Astrocyte of the spinal cord (primary cell): Measurements from ENCODE around the gene REV3L.
A peak's percentile ranks its signal among the peaks of the same experiment; 100 is the strongest.

ENCODE experiments used
- DNase-seq: peaks from one replicate; pipeline ENCODE4 v3.0.0; 2011; ENCODE audit warnings: low read depth, low spot score
- H3K4me3 ChIP-seq: 2 replicates; pipeline ENCODE4 v1.5.1; 2011; ENCODE audit warnings: low read depth, mild to moderate bottlenecking, low read length, moderate library complexity
- in situ Hi-C: cut with HindIII; loops from 2 replicates; pipeline ENCODE4 v1.10.0; 2017; ENCODE audit warnings: low sequenced_read_pairs
- TF ChIP-seq, protein P1 (sequence below): IDR thresholded peaks from 2 replicates; pipeline ENCODE4 v1.5.1; 2012; ENCODE audit warnings: low read depth, mild to moderate bottlenecking, low read length, inconsistent platforms

Gene REV3L

DNA sequence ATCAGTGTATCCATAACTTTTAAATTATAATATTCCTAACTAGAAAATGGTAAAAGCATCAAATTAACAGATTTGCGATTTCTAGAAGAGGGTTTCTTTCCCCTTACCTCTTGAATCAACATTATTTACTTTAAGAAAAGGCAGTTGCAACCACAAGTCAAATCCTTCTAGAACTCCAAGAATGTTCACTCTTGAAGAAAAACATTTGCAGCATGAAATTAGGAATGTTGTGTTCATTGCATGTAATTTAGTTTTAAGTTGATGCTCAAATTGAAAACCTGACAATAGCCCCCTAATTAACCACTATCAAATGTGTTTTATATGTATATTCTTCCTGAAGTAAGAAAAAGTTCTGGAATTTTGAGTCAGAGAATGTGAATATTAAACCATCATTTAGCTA is 2.3 kb upstream of the REV3L start:
- no peak overlapping the region for H3K4me3 ChIP-seq
- TF ChIP-seq, protein P1, sequence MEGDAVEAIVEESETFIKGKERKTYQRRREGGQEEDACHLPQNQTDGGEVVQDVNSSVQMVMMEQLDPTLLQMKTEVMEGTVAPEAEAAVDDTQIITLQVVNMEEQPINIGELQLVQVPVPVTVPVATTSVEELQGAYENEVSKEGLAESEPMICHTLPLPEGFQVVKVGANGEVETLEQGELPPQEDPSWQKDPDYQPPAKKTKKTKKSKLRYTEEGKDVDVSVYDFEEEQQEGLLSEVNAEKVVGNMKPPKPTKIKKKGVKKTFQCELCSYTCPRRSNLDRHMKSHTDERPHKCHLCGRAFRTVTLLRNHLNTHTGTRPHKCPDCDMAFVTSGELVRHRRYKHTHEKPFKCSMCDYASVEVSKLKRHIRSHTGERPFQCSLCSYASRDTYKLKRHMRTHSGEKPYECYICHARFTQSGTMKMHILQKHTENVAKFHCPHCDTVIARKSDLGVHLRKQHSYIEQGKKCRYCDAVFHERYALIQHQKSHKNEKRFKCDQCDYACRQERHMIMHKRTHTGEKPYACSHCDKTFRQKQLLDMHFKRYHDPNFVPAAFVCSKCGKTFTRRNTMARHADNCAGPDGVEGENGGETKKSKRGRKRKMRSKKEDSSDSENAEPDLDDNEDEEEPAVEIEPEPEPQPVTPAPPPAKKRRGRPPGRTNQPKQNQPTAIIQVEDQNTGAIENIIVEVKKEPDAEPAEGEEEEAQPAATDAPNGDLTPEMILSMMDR: no peak
- DNase-seq: no peak
- in situ Hi-C loops: no loop called here

DNA sequence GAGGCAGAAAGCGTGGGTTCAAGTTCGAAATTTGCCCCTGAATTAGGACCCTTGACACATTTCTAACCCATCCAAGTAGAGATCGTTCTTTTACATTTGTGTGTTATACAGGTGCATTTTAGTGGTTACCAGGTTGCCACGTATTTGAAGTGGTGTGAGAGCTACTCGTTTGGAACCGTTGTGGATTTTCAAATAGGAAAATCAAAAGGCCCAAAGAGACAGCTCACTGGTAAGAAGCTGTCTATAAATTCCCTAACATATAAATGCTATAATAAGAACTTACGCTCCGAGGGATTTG is 1.6 kb upstream of the REV3L start:
- DNase-seq: peak; percentile 39
- TF ChIP-seq, protein P1: no peak
- in situ Hi-C loops: no loop called here
- H3K4me3 ChIP-seq: peak overlapping the region; percentile 69

DNA sequence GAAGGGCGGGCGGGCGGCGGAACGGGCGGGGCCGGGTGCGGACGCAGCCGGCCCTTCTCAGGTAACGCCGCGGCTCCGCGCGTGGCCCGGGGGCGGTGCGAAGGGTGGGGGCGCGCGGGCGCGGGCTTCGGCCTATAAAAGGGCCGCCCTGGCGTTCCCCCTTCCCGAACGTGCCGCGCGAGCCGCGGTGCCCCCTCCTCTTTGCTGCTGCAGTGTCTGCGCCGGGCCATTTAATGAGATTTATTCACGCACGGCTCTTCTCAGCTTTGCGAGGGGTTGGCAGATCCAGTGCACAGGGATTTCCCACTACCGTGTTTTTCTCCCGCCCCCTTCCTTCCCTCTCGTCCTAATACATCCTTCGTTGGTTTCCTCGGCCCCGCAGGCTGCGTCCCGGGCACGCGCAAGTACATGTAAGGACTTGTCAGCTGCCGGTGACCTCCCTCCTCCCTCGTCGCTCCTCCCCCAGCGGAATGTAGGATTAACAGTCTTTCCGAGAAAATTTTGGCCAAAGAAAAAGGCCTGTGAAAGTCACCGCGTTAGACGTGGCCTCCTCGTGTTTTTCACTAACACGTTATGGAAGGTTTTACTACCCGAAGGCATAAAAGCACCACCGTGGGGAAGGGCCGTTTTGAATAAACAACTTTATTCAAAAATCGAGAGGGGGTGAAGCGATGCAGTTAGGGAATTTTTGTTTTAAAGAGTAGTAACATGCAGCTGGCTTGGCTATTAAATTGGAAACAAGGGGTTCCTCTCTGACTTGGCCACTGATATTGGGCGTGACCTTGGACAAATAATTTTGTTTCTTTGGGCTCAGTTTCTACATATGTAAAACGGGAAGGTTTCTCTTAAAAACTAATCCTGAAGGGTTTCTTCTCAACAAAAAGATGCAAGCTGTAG is 966 bp upstream of the REV3L start:
- H3K4me3 ChIP-seq: peak overlapping the region; percentile 69
- peak; percentile 98 for DNase-seq
- TF ChIP-seq, protein P1: no peak
- in situ Hi-C loops: no loop called here

DNA sequence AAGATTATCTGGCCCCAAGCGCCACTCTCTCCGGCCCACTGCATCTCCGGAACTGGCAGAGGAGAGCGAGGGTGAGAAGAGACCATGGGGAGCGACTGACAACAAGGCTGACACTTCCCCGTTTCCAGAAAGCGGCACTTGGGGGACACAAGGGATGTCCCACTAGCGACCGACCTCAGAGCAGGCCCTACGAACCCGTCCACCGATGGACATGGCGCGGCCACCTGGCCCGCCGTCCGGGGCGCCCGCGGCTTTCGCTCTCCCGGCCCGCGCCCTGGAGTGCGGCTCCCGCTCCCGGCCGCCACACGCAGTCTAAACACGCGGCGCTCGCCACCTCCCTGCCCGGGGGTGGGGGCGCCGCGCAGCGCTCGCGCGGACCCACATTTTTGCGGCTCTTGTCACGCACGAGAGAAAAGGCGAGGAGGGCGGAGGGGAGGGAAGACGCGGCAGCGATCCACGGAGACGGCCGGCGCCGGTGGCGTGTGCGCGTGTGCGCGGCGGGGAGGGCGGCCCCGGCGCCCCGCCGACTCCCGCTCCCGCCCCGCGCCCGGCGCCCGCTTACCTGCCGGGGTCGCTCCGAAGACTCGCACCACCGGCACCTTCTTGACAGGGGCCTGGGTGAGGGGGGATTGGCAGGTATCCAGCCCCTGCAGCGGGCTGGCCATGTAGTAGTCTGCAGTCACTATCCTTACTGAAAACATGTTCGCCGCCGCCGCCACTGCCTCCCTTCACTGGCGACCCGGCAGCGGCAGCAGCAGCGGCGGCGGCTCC is 645 bp downstream of the REV3L start:
- TF ChIP-seq, protein P1: no peak
- in situ Hi-C loops: no loop called here
- DNase-seq: peak; percentile 33
- peak overlapping the region; percentile 69 for H3K4me3 ChIP-seq

DNA sequence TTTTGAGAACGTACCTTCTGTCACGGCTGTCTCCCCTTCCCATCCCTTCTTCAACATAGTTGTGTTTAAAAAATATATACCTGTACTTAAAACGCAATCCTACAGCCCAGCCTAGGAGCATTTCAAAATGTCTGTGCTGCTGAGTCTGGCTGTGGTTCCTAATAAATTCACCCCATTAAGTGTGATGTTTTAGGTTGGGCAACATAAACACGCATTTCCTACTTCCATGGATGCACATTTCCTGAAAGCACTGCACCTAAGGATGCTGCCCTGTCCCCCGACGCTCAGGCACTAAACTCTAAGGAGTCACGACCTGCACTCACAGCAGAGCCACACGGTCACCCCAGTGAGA is 1.2 kb downstream of the REV3L start:
- DNase-seq: no peak
- in situ Hi-C loops: no loop called here
- TF ChIP-seq, protein P1: no peak
- peak overlapping the region; percentile 69 for H3K4me3 ChIP-seq

DNA sequence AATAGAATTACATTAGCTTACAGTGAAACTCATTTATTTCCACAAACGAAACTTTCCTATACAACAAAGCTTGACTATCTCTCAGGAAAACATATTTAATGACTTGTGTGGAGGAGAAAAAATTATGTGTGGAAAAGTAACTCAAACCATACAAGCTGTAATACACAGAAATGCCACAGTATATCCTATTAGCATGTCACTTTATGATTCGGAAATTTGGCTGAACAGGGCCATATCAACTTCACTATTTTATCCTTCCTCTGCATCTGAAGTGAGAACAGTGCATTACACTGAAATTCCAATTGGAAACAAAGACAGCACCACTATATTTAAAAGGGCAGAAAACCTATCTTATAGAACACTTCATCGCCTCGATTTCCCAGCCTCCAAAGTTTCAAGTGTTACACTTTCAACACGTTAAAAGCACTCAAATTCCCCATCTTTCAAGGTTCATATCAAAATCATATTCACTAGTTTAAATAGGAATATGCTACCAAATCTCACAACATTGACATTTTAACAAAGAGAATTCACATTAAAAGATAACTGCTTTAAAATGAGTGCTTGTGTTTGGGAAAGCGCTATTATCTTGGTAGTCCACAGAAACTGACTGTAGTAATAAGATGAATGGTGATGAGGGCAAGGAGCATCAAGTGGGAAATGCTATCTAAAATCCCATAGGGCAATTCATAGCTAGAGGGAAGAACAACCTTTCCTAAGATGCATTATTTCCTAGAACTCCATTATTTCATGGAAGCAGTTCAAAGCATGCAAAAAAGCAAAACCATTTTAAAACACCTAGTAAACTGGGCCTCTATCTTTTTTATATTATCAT is 1.8 kb downstream of the REV3L start:
- in situ Hi-C loops: no loop called here
- H3K4me3 ChIP-seq: peak overlapping the region; percentile 69
- TF ChIP-seq, protein P1: no peak
- no peak for DNase-seq
